Adrenal gland (tissue), 12 donors: Measurements from ENCODE around the gene IGSF10. TPM values are rescaled to one million over a fixed set of nuclear protein-coding genes. Genes with fewer than 3 reads are reported as not detected.

ENCODE experiments used
- DNase-seq, 7 donors: peaks; one replicate each; pipeline ENCODE4 v3.0.0-alpha.2; 2019 to 2020
- H3K27ac ChIP-seq, 5 donors: fragments of 200-600 bp; sonication (generic) in 4 of 5; 1 replicate in 3 of 5; 2 replicates in 2 of 5; pipeline versions ENCODE4 v1.5.1 to v1.8.0; 2016 to 2020; ENCODE audit warnings: mild to moderate bottlenecking in 1 of 5
- H3K27me3 ChIP-seq: fragments of 200-600 bp; 2 replicates; pipeline ENCODE4 v1.8.0; 2021
- H3K36me3 ChIP-seq, 2 donors: fragments of 200-600 bp; replicated peaks in 1 of 2; 1 replicate in 1 of 2; 2 replicates in 1 of 2; pipeline versions ENCODE4 v1.5.1 to v1.8.0; 2018 to 2022
- H3K4me1 ChIP-seq, 2 donors: fragments of 200-600 bp; replicated peaks in 1 of 2; 1 replicate in 1 of 2; 2 replicates in 1 of 2; pipeline versions ENCODE4 v1.5.1 to v1.8.0; 2018 to 2021
- H3K4me3 ChIP-seq, 4 donors: fragments of 200-600 bp; sonication (generic) in 3 of 4; one replicate each; pipeline ENCODE4 v1.5.1; 2016 to 2018
- H3K9me3 ChIP-seq, 3 donors: fragments of 200-600 bp; sonication (generic) in 1 of 3; replicated peaks in 1 of 3; 1 replicate in 2 of 3; 2 replicates in 1 of 3; pipeline versions ENCODE4 v1.5.1 to v1.8.0; 2016 to 2021
- CTCF ChIP-seq, 6 experiments: fragments of 450-650 bp in 4 of 6; fragments of 200-600 bp in 2 of 6; sonication (generic) in 1 of 6; IDR thresholded peaks; 1 replicate in 5 of 6; 2 replicates in 1 of 6; pipeline versions ENCODE4 v1.5.1 to v1.8.0; 2016 to 2021; ENCODE audit warnings: antibody characterized with exemption in 6 of 6, mild to moderate bottlenecking in 2 of 6, moderate library complexity in 1 of 6
- POLR2A ChIP-seq, 2 donors: fragments of 450-650 bp; IDR thresholded peaks; one replicate each; pipeline ENCODE4 v1.6.1; 2017; ENCODE audit warnings: antibody characterized with exemption in 2 of 2, mild to moderate bottlenecking in 2 of 2, moderate library complexity in 1 of 2
- WGBS, 4 donors: extraction: QIAGEN DNeasy Blood & Tissue Kit in 2 of 4; methylation state at CpG; one replicate each; pipeline versions ENCODE4 v1.1.5 to v1.1.7; 2013 to 2017; 5-methylcytosine and 5-hydroxymethylcytosine counted together
- intact Hi-C, 2 donors: fragments of 100-400 bp; cut with DNase I; formaldehyde crosslinking; loops; one replicate each; pipeline versions ENCODE4 v1.14.1 to v1.15.0; 2022 to 2023
- polyA plus RNA-seq, 3 donors: library from polyadenylated mRNA; stranded (reverse); fragments of 200-250 nt in 2 of 3; fragments of 350-450 nt in 1 of 3; fragmentation: Illumina TruSeq in 1 of 3; extraction: RNeasy Lipid Tissue Mini Kit (QIAGEN cat#74804) in 1 of 3; gene quantifications; one replicate each; pipeline ENCODE4 v1.2.3, GENCODE V29; 2013 to 2014
- total RNA-seq, 9 donors: library from RNA; depleted of rRNA in 4 of 9; stranded (reverse); fragments of >200 nt in 4 of 9; fragments of 120-200 nt in 1 of 9; fragmentation: NEBNext Ultra II Directional in 1 of 9; extraction: Animal tissue kit (Norgen Biotek cat#: 25700) in 1 of 9; gene quantifications; one replicate each; pipeline versions ENCODE4 v1.1.0 to v1.2.4, GENCODE V29; 2013 to 2023
- donor health status: healthy with polysubstance abuse.
- donor health status: Bipolar disorder and iron deficiency.
- donor health status: DM: yes; HTN: yes; CAD: no.
- donor health status: DM: no; HTN: no; CAD: no.
- donor health status: DM: no; HTN: no; CAD: no.
- donor health status: DM: yes; HTN: yes; CAD: no.

Gene IGSF10
- total and polyA plus RNA-seq, 12 donors = 0.67 to 33.7 (median 7.6) TPM

- H3K27me3 ChIP-seq = no peaks in the 10 kb centered on the region
- H3K4me1 ChIP-seq = no peaks in the 10 kb centered on the region
- TF ChIP-seq CTCF (IDR thresholded peaks at IDR 0.05) (no peak), POLR2A (IDR thresholded peaks at IDR 0.05) (no peak)
- 87 to 100% (median 92%) methylated on average over 1 of the region's 1 CpG for WGBS, 4 donors
- no peak overlapping the region for H3K27ac ChIP-seq
- H3K9me3 ChIP-seq = no peaks in the 10 kb centered on the region
- DNase-seq = no peak
- intact Hi-C loops = loop anchor here (5.0 to 10.0 kb wide), 3 partner anchors 216 to 396 kb away; no protein-coding TSS in a partner anchor
- H3K4me3 ChIP-seq = no peak overlapping the region
- no peaks in the 10 kb centered on the region for H3K36me3 ChIP-seq
These were observed 19.9 kb downstream of the IGSF10 start for GRCh38 chr3:151440940-151441339.

- peak in 5 of 7 donors; percentile 33 to 55 (median 45) for DNase-seq
- no peak overlapping the region for H3K4me3 ChIP-seq
- H3K27me3 ChIP-seq = no peaks in the 10 kb centered on the region
- intact Hi-C loops = loop anchor here (5.0 to 10.0 kb wide), 4 partner anchors 218 to 485 kb away; no protein-coding TSS in a partner anchor
- no peaks in the 10 kb centered on the region for H3K9me3 ChIP-seq
- no peak overlapping the region for H3K27ac ChIP-seq
- WGBS, 4 donors = 27 to 43% (median 33%) methylated on average over 3 of the region's 3 CpGs
- H3K36me3 ChIP-seq = no peaks in the 10 kb centered on the region
- peaks cover under 1% of the 10 kb centered on the region in 2 donors for H3K4me1 ChIP-seq
- TF ChIP-seq POLR2A (IDR thresholded peaks at IDR 0.05) = no peak
- TF ChIP-seq CTCF (IDR thresholded peaks at IDR 0.05) = peak; percentile 80 to 93 (median 86)
These were observed 21.2 kb downstream of the IGSF10 start for GRCh38 chr3:151439652-151440125.

GRCh38 chr3:151437906-151438305, 23.0 kb downstream of the IGSF10 start:
- H3K4me1 ChIP-seq = peaks cover 5 to 10% of the 10 kb centered on the region in 2 donors
- H3K27me3 ChIP-seq = no peaks in the 10 kb centered on the region
- intact Hi-C loops = loop anchor here in 1 of 2 donors (10.0 kb wide), 1 partner anchor 487 kb away; no protein-coding TSS in a partner anchor
- H3K36me3 ChIP-seq = no peaks in the 10 kb centered on the region
- 91 to 95% (median 94%) methylated on average over 6 of the region's 6 CpGs for WGBS, 4 donors
- H3K27ac ChIP-seq = no peak overlapping the region
- no peak for TF ChIP-seq CTCF (IDR thresholded peaks at IDR 0.05)
- TF ChIP-seq POLR2A (IDR thresholded peaks at IDR 0.05) = no peak
- DNase-seq = no peak
- H3K4me3 ChIP-seq = no peak overlapping the region
- no peaks in the 10 kb centered on the region for H3K9me3 ChIP-seq

GRCh38 chr3:151436675-151437446, 24.0 kb downstream of the IGSF10 start:
- H3K9me3 ChIP-seq = no peaks in the 10 kb centered on the region
- 80 to 92% (median 85%) methylated on average over 8 of the region's 8 CpGs for WGBS, 4 donors
- intact Hi-C loops = loop anchor here in 1 of 2 donors (10.0 kb wide), 1 partner anchor 488 kb away; no protein-coding TSS in a partner anchor

More at GRCh38 chr3:151436675-151437446, 24.0 kb downstream of the IGSF10 start:
- DNase-seq = no peak
- Histone ChIP-seq H3K27ac (no peak overlapping the region), H3K36me3 (no peaks in the 10 kb centered on the region), H3K4me1 (peaks cover 5 to 10% of the 10 kb centered on the region in 2 donors), H3K27me3 (no peaks in the 10 kb centered on the region), H3K4me3 (no peak overlapping the region)
- TF ChIP-seq CTCF (IDR thresholded peaks at IDR 0.05) = no peak
- no peak for TF ChIP-seq POLR2A (IDR thresholded peaks at IDR 0.05)
